B cell (primary cell): ENCODE measurements around the gene PIGR.

Experiments
- CTCF ChIP-seq: fragments of 200-600 bp; IDR thresholded peaks from one replicate; pipeline ENCODE4 v1.8.0; 2022; ENCODE audit warnings: antibody characterized with exemption, mild to moderate bottlenecking
- EZH2 ChIP-seq: IDR thresholded peaks from 2 replicates; pipeline ENCODE4 v1.6.1; 2012; ENCODE audit warnings: borderline replicate concordance, low read depth, mild to moderate bottlenecking, moderate library complexity, low read length; ENCODE audit not compliant: insufficient read depth, poor library complexity, severe bottlenecking

GRCh38 chr1:206975306-206975705 is 29.0 kb upstream of the PIGR start:
- TF ChIP-seq CTCF (no peak), EZH2 (no peak)
